ENCODE results near the gene CLCN7. TPM values are rescaled to one million over a fixed set of nuclear protein-coding genes. Genes with fewer than 3 reads are reported as not detected.

Gene CLCN7
- total RNA-seq, 1 experiment from 2014 or later, result 64.0 TPM

- Histone ChIP-seq H3K27me3 (ENCODE audit: insufficient read depth, low read length) (no peaks in the 10 kb centered on the region), H3K4me2 (ENCODE audit: low read length) (no peak overlapping the region), H3K79me2 (ENCODE audit: insufficient read depth, low read length) (no peaks in the 10 kb centered on the region), H2AFZ (ENCODE audit: low read depth, low read length, poor library complexity, severe bottlenecking) (no peak overlapping the region), H3K4me1 (ENCODE audit: control insufficient read depth in 1 of 2, insufficient read depth in 2 of 2, low read length in 2 of 2) (peaks cover 6 to 9% of the 10 kb centered on the region in 2 experiments), H3K4me3 (replicated peaks in 1 of 2; ENCODE audit: low read depth in 1 of 2, low read length in 2 of 2) (no peak overlapping the region), H4K20me1 (ENCODE audit: insufficient read depth) (no peaks in the 10 kb centered on the region), H3K9me2 (ENCODE audit: insufficient read depth) (no peaks in the 10 kb centered on the region), H3K27ac (ENCODE audit: low read depth, low read length) (no peak overlapping the region), H3K9me3 (ENCODE audit: control insufficient read depth in 1 of 2, insufficient read depth in 1 of 2, low read depth in 1 of 2, low read length in 2 of 2) (no peaks in the 10 kb centered on the region), H3K9ac (ENCODE audit: low read length) (no peak overlapping the region), H3K36me3 (ENCODE audit: control insufficient read depth in 1 of 2, insufficient read depth in 2 of 2, low read length in 2 of 2) (no peaks in the 10 kb centered on the region)
- TF ChIP-seq FOSL1 (IDR thresholded peaks at IDR 0.05; ENCODE audit: low read depth) (no peak), REST (IDR thresholded peaks at IDR 0.05; ENCODE audit: low read depth) (no peak), JUND (IDR thresholded peaks at IDR 0.05) (no peak), EGR1 (IDR thresholded peaks at IDR 0.05; ENCODE audit: low read depth) (no peak), EZH2phosphoT487 (IDR thresholded peaks at IDR 0.05; ENCODE audit: borderline replicate concordance) (no peak), POLR2A (IDR thresholded peaks at IDR 0.05; ENCODE audit: borderline replicate concordance, extremely low read depth, insufficient read depth, insufficient read length) (no peak), CEBPB (IDR thresholded peaks at IDR 0.05; ENCODE audit: low read depth) (no peak), SIN3A (IDR thresholded peaks at IDR 0.05; ENCODE audit: low read depth) (no peak), TCF7L2 (IDR thresholded peaks at IDR 0.05; ENCODE audit: borderline replicate concordance, extremely low read depth, insufficient read depth, insufficient read length) (no peak), MAX (IDR thresholded peaks at IDR 0.05) (no peak), EZH2 (IDR thresholded peaks at IDR 0.05) (no peak), ZNF274 (IDR thresholded peaks at IDR 0.05; ENCODE audit: low read depth, low read length) (no peak), POLR2AphosphoS5 (IDR thresholded peaks at IDR 0.05; ENCODE audit: low read depth, low read length) (no peak), SP1 (IDR thresholded peaks at IDR 0.05; ENCODE audit: low read depth) (no peak), ZFX (IDR thresholded peaks at IDR 0.05) (no peak), ATF3 (IDR thresholded peaks at IDR 0.05) (no peak), ZBTB33 (IDR thresholded peaks at IDR 0.05; ENCODE audit: extremely low read depth, insufficient replicate concordance, low read length) (no peak), CTCF (IDR thresholded peaks at IDR 0.05 in 2 of 3, conservative IDR thresholded peaks at IDR 0.05 in 1 of 3; ENCODE audit: borderline replicate concordance in 1 of 3, insufficient read depth in 1 of 3, low read depth in 2 of 3, low read length in 2 of 3) (no peak)
- BruUV-seq (replicated peaks), result no TSS peak
- CTCF ChIA-PET, result no interaction called here
- intact Hi-C loops (cut with micrococcal nuclease), result no loop called here
- DNase-seq (ENCODE audit: low read depth, low spot score) (no peak), ATAC-seq (no peak)
- RAD21 ChIA-PET (ENCODE audit: low non-redundant PET in 1 of 2, low total read pairs in 2 of 2, uncharacterized antibody in 2 of 2, unreplicated experiment in 2 of 2), result no interaction called here
- POLR2A ChIA-PET, result no interaction called here
Measured at GRCh38 chr16:1488054-1488601, 13.3 kb upstream of the CLCN7 start.
